Tibial nerve (tissue), 4 donors: ENCODE measurements around the gene NUAK2.

Experiments used
- CTCF ChIP-seq, 5 experiments: fragments of 200-600 bp in 3 of 5; fragments of 450-650 bp in 2 of 5; sonication (generic) in 3 of 5; IDR thresholded peaks; one replicate each; pipeline ENCODE4 v1.5.1; 2016 to 2019; ENCODE audit warnings: antibody characterized with exemption in 5 of 5, mild to moderate bottlenecking in 3 of 5, moderate library complexity in 2 of 5
- EP300 ChIP-seq, 2 donors: sonication (generic); formaldehyde crosslinking; IDR thresholded peaks; one replicate each; pipeline ENCODE4 v1.6.1; 2017; ENCODE audit warnings: antibody characterized with exemption in 2 of 2, mild to moderate bottlenecking in 1 of 2

GRCh38 chr1:205294175-205294917 is 27.2 kb downstream of the NUAK2 start:
- no peak for TF ChIP-seq CTCF (IDR thresholded peaks at IDR 0.05)
- peak in 1 of 2 donors; percentile 32 for TF ChIP-seq EP300 (IDR thresholded peaks at IDR 0.05)
